Gastroesophageal sphincter (tissue), 3 donors: ENCODE data around the gene BRIP1.

ENCODE experiments used
- POLR2A ChIP-seq, 2 donors: fragments of 450-650 bp; IDR thresholded peaks; one replicate each; pipeline ENCODE4 v1.6.1; 2017; ENCODE audit warnings: antibody characterized with exemption in 2 of 2, mild to moderate bottlenecking in 2 of 2, moderate library complexity in 1 of 2
- TF ChIP-seq, protein P1 (sequence below), 4 experiments: fragments of 200-600 bp in 2 of 4; fragments of 450-650 bp in 2 of 4; sonication (generic) in 1 of 4; IDR thresholded peaks; one replicate each; pipeline ENCODE4 v1.5.1; 2017 to 2019; ENCODE audit warnings: antibody characterized with exemption in 4 of 4, mild to moderate bottlenecking in 2 of 4, moderate library complexity in 2 of 4

DNA sequence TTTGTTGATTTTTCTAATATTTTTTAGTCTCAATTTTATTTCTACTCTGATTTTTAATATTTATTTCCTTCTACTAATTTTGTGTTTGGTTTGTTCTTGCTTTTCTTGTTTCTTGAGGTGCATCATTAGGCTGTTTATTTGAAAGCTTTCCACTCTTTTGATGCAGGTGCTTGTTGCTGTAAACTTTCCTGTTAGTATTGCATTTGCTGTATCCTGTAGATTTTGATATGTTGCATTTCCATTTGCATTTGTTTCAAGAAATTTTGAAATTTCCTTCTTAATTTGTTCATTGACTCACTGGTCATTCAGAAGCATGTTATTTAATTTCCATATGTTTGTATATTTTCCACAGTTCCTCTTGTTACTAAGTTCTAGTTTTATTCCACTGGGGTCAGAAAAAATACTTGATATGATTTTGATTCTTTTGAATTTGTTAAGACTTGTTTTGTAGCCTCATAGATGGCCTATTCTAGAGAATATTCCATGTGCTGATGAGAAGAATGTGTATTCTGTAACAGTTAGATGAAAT is 229.3 kb downstream of the BRIP1 start:
- TF ChIP-seq, protein P1, sequence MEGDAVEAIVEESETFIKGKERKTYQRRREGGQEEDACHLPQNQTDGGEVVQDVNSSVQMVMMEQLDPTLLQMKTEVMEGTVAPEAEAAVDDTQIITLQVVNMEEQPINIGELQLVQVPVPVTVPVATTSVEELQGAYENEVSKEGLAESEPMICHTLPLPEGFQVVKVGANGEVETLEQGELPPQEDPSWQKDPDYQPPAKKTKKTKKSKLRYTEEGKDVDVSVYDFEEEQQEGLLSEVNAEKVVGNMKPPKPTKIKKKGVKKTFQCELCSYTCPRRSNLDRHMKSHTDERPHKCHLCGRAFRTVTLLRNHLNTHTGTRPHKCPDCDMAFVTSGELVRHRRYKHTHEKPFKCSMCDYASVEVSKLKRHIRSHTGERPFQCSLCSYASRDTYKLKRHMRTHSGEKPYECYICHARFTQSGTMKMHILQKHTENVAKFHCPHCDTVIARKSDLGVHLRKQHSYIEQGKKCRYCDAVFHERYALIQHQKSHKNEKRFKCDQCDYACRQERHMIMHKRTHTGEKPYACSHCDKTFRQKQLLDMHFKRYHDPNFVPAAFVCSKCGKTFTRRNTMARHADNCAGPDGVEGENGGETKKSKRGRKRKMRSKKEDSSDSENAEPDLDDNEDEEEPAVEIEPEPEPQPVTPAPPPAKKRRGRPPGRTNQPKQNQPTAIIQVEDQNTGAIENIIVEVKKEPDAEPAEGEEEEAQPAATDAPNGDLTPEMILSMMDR (IDR thresholded peaks at IDR 0.05) = no peak
- TF ChIP-seq POLR2A (IDR thresholded peaks at IDR 0.05) = no peak
